Inferior parietal cortex (tissue), 1 donor: ENCODE data around the gene DNAJC12.
A peak's percentile ranks its signal among the peaks of the same experiment; 100 is the strongest.
"Not testable (repeated sequence)": the region's sequence is repeated elsewhere in the genome, so short reads cannot be mapped to it uniquely, and the experiment has no call there.

ENCODE experiments used
- DNase-seq: peaks from one replicate; pipeline ENCODE4 v3.0.0-alpha.2; 2016; ENCODE audit errors: extremely low spot score

Gene DNAJC12

DNA sequence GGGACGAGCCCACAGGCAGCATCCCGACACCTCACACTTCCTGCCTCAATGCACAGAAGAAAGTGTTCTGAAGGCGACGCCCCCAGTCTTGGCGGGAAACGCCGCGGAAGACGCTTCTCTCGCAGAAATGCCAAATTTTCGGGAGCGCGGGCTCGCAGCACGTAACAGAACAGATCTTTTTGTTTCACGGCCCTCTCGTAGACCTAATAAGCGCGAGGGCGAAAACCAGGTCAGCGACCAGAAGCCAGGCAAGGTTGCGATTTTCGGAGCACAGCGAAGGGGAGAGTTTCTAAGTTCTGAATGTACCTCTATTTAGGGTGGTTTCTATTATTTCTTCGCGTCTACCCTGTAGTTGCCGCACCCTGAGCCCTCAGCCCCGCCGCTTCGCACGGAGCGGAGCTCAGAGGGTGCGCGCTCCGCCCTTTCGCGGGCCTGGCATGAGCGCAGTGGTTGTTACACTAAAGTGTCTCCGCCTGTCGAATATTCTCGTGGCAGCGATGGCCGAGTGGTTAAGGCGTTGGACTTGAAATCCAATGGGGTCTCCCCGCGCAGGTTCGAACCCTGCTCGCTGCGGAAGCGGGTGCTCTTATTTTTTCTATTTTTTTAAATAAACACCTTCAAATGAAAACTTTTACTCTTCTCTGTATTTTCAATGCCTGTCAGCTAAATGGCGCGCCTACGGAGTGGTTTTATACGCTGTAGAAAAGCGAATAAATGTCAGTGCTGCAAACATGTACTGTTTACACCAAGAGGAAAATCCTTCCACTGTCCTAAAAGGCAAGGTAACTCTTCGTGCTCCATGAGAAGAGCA is 73.8 kb downstream of the DNAJC12 start:
- DNase-seq = peak; percentile 97

DNA sequence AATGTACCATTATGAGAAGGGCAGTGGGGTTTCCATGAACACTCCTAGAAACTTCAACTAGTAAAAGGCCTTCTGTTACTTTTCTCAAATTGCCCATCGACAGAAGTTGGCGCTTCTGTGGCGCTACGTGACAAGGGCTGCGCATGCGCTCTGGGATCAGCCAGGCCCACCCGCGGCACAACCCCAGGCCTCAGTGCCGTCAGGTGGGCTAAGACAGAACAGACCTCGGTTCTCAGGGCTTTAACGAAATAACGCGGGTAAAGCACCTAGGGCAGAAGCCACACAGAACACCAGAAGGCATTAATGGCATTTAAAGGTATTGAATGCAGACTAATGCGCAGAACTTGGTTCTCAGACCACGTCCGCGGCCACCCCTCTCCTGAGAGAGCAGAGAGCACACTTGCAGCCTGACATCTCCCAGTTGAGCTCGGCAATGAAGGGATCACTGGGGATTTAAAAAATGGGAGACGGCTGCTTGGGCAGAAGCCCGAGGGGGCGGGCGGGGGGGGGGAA is 74.4 kb downstream of the DNAJC12 start:
- DNase-seq = peak; percentile 81

DNA sequence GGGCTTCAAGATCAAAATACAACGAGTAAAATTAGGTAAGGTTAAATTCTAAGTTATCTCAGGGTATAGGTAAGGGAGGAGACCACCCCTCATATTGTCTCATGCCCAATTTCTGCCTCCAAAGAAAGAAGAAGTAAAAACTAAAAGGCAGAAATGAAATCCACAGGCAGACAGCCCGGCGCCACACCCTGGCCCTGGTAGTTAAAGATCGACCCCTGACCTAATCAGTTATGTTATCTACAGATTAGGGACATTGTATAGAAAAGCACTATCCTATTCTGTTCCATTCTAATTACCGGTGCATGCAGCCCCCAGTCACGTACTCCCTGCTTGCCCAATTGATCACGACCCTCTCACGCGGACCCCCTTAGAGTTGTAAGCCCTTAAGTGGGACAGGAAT is 75.4 kb downstream of the DNAJC12 start:
- not testable (repeated sequence) for DNase-seq

DNA sequence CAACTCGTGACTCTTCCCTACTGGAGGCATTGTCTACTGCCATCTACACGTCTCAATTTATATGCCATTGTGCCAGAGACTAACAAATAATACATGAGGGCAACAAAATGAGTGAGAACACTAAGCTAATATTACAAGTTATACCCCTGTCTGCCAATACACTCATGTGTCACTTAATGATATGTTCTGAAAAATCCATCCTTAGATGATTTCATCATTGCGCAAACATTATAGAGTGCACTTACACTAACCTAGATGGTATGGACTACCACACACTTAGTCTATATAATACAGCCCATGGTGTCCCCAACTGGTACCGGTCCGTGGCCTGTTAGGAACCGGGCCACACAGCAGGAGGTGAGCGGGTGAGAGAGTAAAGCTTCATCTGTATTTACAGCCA is 77.7 kb downstream of the DNAJC12 start:
- no peak for DNase-seq
